Fibroblast of the aortic adventitia (primary cell): ENCODE data around the gene EMX2. TPM values are rescaled to one million over a fixed set of nuclear protein-coding genes. Genes with fewer than 3 reads are reported as not detected.

ENCODE experiments used
- DNase-seq: peaks from one replicate; pipeline ENCODE4 v3.0.0-alpha.2; 2010; ENCODE audit warnings: low read depth
- H3K4me3 ChIP-seq: 2 replicates; pipeline ENCODE4 v1.5.1; 2011; ENCODE audit warnings: low read depth, mild to moderate bottlenecking, control low read depth, low read length, moderate library complexity
- total RNA-seq: library from RNA; depleted of rRNA; stranded (reverse); fragments of >200 nt; gene quantifications from 2 replicates; pipeline ENCODE4 v1.2.3, GENCODE V29; 2012; ENCODE audit warnings: low replicate concordance
- TF ChIP-seq, protein P1 (sequence below): IDR thresholded peaks from 2 replicates; pipeline ENCODE4 v1.5.1; 2011; ENCODE audit warnings: mild to moderate bottlenecking, low read length, control low read depth, inconsistent platforms; ENCODE audit not compliant: insufficient read depth

EMX2 gene
- total RNA-seq, 1 donor = 0.18 TPM

DNA sequence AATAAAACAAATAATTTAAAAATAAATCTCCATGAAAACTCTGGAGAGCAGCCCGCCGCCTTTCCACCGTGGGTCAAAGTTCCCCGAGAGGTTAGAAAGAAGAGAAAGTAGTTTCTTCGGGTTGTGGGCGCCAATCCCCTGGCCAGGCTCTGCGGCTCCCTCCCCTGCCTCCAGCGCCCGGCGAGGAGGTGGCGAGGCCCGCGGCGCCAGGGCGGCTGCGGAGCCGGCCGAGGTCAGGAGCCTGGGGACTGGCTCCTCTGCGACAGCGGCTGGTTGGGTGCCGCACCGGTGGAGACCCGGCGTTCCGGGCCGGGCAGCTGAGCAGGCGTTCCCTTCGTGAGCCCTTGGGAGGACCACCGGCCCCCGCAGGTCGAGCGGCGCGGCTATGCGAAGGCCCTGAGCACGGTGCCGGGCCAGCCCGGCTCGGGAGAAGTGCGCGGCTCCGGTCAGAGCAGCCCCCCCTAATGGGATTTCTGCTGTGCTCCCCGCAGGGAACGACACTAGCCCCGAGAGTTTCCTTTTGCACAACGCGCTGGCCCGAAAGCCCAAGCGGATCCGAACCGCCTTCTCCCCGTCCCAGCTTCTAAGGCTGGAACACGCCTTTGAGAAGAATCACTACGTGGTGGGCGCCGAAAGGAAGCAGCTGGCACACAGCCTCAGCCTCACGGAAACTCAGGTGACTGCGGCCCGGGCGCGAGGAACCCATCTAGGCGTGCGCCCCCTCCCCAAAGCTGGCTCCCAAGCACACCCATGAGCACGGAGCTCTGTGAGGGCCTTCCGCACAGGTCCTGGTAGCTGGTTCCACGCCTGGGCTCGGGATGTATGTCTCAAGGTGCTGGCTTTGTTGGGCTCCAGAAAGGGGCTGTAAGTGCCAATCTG, 2.8 kb downstream of the EMX2 start:
- H3K4me3 ChIP-seq = no peak overlapping the region
- no peak for DNase-seq
- TF ChIP-seq, protein P1, sequence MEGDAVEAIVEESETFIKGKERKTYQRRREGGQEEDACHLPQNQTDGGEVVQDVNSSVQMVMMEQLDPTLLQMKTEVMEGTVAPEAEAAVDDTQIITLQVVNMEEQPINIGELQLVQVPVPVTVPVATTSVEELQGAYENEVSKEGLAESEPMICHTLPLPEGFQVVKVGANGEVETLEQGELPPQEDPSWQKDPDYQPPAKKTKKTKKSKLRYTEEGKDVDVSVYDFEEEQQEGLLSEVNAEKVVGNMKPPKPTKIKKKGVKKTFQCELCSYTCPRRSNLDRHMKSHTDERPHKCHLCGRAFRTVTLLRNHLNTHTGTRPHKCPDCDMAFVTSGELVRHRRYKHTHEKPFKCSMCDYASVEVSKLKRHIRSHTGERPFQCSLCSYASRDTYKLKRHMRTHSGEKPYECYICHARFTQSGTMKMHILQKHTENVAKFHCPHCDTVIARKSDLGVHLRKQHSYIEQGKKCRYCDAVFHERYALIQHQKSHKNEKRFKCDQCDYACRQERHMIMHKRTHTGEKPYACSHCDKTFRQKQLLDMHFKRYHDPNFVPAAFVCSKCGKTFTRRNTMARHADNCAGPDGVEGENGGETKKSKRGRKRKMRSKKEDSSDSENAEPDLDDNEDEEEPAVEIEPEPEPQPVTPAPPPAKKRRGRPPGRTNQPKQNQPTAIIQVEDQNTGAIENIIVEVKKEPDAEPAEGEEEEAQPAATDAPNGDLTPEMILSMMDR = no peak

DNA sequence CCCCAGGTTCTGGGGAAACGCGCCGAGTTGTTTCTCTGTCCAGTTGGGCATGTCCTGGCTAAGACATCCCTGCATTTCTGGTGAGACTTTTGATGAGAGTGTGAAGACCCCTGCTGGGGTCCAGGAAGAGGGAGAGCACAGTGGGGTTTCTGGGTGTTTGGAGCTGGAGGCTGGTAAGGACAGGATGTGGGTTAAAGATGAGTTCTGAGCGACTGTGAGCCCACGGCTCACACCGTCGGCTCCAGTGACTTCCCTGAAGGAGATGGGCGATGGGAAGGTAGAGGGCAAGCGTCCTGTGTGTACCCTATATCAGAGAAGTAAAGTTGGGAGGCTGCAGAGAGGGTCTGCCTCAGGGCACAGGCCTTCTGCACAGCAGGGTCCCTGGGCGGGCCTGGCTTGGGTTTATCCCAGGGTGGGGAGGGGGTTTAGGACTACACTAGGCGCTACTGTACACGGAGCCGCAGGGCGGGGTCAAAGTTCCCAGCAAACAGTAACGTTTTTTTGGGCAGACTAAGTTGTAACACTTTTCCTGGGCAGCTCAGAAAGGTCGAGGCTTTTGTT, 3.6 kb downstream of the EMX2 start:
- TF ChIP-seq, protein P1 = no peak
- H3K4me3 ChIP-seq = no peak overlapping the region
- DNase-seq = no peak

DNA sequence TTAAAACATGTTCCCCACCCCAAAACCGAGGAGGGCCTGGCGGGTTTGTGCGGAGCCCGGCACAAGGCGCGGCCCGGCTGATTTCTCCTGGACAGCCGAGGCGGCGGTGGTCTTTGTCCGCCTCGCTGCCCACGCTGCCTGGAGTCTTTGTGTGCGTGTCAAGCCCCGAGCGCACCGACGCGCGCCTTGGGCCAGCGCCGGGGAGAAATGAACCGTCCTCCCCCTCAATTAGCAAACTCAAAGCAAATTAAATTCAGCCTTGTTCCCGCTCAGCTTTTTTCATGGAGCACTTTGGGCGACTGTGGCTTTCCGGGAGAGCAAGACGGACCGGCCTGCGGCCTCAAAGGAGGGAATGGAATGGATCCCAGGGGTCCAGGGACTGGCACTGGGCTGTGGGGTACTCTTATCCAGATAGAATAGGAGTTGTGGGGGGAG, 4.1 kb downstream of the EMX2 start:
- H3K4me3 ChIP-seq = no peak overlapping the region
- TF ChIP-seq, protein P1 = no peak
- no peak for DNase-seq

DNA sequence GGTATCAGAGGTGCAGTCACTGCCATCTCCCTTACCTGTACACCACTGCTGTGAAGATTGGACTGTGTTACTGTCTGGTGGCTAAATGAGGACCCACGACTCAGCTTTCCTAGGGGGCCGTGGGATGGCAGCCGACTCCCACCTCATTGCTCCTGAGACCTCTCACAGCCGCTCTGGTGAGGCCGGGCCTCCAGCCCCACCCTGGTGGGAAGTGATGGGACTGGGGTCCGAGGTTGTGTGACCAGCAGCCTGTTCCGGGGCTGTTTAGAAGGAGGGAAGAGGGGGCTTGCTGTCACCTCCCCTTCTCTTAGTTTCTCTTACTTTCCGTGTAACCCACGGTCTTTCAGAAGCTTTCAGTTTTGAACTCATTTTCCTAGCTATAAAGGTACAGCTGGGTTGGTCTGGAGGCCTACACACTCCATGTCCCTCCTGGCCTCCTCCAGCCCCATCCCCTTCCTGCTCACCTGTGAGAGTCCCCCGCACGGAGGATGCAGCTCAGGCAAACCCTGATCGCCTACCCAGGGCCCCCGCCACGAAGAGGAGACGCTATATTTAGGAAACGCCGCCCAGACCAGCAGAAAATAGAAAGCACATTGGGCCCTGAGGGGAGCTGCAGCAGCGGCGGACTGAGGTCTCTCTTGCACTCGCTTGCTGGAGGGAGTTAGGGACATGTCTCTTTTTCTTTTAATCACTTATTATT, 4.6 kb downstream of the EMX2 start:
- TF ChIP-seq, protein P1 = no peak
- H3K4me3 ChIP-seq = no peak overlapping the region
- DNase-seq = no peak

DNA sequence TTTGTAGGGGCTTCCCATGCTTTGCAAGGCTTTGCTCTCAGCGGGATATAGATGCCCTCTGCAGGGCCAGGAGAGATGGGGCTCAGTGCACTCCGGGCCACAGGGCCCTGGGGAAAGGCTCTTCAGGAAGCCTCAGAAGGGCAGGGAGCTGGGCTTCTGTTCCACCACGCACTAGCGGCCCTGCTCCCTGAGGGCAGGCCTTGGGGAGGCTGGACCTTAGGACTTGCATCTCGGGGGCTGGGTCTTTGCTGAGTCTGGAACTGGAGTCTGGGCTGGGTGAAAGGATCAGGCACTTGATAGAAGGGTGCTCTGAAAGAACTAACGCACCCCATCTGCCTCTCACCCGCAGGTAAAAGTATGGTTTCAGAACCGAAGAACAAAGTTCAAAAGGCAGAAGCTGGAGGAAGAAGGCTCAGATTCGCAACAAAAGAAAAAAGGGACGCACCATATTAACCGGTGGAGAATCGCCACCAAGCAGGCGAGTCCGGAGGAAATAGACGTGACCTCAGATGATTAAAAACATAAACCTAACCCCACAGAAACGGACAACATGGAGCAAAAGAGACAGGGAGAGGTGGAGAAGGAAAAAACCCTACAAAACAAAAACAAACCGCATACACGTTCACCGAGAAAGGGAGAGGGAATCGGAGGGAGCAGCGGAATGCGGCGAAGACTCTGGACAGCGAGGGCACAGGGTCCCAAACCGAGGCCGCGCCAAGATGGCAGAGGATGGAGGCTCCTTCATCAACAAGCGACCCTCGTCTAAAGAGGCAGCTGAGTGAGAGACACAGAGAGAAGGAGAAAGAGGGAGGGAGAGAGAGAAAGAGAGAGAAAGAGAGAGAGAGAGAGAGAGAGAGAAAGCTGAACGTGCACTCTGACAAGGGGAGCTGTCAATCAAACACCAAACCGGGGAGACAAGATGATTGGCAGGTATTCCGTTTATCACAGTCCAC, 5.4 kb downstream of the EMX2 start:
- TF ChIP-seq, protein P1 = no peak
- no peak overlapping the region for H3K4me3 ChIP-seq
- no peak for DNase-seq

DNA sequence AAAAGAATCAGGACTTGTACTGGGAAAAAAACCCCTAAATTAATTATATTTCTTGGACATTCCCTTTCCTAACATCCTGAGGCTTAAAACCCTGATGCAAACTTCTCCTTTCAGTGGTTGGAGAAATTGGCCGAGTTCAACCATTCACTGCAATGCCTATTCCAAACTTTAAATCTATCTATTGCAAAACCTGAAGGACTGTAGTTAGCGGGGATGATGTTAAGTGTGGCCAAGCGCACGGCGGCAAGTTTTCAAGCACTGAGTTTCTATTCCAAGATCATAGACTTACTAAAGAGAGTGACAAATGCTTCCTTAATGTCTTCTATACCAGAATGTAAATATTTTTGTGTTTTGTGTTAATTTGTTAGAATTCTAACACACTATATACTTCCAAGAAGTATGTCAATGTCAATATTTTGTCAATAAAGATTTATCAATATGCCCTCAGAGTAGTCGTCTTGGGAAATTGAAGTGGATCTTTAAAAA, 6.6 kb downstream of the EMX2 start:
- TF ChIP-seq, protein P1 = no peak
- no peak for DNase-seq
- no peak overlapping the region for H3K4me3 ChIP-seq
